ENCODE measurements around the gene SLC2A9. TPM values are rescaled to one million over a fixed set of nuclear protein-coding genes. Genes with fewer than 3 reads are reported as not detected.

Gene SLC2A9
- total and polyA plus RNA-seq, 2 of the 8 experiments (the other 6 are each of a cell fraction or from before 2014, with no cell fraction given): 0.20 to 0.26 TPM

DNA sequence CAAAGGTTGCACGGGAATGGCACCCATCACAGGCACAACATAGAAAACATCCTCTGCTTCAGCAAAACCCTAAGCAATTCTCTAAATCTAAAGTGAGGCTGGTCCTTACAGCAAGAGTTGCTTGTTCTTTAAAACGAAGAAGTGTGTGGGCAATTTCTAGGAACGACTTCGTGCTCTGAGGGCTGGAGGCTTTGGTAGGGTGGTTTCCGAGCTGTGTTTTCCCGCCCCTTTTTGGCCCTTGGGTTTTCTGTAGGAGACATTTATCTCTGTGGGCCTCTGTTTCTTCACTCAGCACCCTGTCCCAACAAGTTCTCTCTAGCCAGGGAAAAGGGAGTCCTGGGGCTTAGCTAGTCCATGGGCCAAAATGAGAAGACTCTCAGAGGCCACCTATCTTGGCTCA is 84.2 kb downstream of the SLC2A9 start:
- no peak overlapping the region for H2AK5ac ChIP-seq (ENCODE audit: low read depth, low read length)
- H3K56ac ChIP-seq (replicated peaks; ENCODE audit: insufficient read length, low read depth, low read length): no peak overlapping the region
- H2BK5ac ChIP-seq (ENCODE audit: low read depth, low read length): 0 out of 2 replicates have a peak overlapping the region, but pooled peaks have one; percentile 48
- H3K79me2 ChIP-seq (ENCODE audit: control insufficient read depth in 1 of 2, insufficient read depth in 2 of 2, low read length in 2 of 2): no peaks in the 10 kb centered on the region
- no peaks in the 10 kb centered on the region for H3K9me3 ChIP-seq (ENCODE audit: insufficient read depth in 2 of 2, low read depth in 1 of 2, low read length in 1 of 2)
- no peak overlapping the region for H3K4me2 ChIP-seq (ENCODE audit: insufficient read depth in 1 of 2, low read depth in 2 of 2, low read length in 2 of 2)
- no peak overlapping the region for H4K5ac ChIP-seq (ENCODE audit: insufficient read length, low read depth, low read length)
- H3K4me3 ChIP-seq (ENCODE audit: extremely low read depth in 1 of 4, insufficient read depth in 2 of 4, low read depth in 3 of 4, low read length in 4 of 4): no peak overlapping the region
- no peaks in the 10 kb centered on the region for H3K79me1 ChIP-seq (ENCODE audit: low read depth, low read length)
- H3K23me2 ChIP-seq (ENCODE audit: low read depth, low read length): no peaks in the 10 kb centered on the region
- CTCF ChIA-PET (ENCODE audit: partially characterized antibody): interaction anchor here (0.9 to 2.0 kb wide), 4 partner anchors 38 to 232 kb away, joined by 3 to 8 read pairs (median 4); no protein-coding TSS in a partner anchor
- no peak overlapping the region for H4K91ac ChIP-seq (replicated peaks; ENCODE audit: insufficient read length, low read length)
- H2BK20ac ChIP-seq (ENCODE audit: low read length): 0 out of 2 replicates have a peak overlapping the region, but pooled peaks have one; percentile 36
- no peak overlapping the region for H4K8ac ChIP-seq (ENCODE audit: extremely low read depth, insufficient read depth, low read length)
- no peak overlapping the region for H3K27ac ChIP-seq (ENCODE audit: low read depth, low read length)
- H2BK15ac ChIP-seq (ENCODE audit: low read length): no peak overlapping the region
- POLR2A ChIA-PET (ENCODE audit: partially characterized antibody): no interaction called here
- H3K4ac ChIP-seq (replicated peaks; ENCODE audit: insufficient read length, low read depth, low read length): no peak overlapping the region
- H3K23ac ChIP-seq (ENCODE audit: insufficient read length): no peak overlapping the region
- TF ChIP-seq, protein P1, sequence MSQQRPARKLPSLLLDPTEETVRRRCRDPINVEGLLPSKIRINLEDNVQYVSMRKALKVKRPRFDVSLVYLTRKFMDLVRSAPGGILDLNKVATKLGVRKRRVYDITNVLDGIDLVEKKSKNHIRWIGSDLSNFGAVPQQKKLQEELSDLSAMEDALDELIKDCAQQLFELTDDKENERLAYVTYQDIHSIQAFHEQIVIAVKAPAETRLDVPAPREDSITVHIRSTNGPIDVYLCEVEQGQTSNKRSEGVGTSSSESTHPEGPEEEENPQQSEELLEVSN (IDR thresholded peaks at IDR 0.05): peak; percentile 69
- no peak for TF ChIP-seq CBX5 (IDR thresholded peaks at IDR 0.05; ENCODE audit: low read depth, low read length)
- H3K9ac ChIP-seq (replicated peaks in 1 of 4; ENCODE audit: extremely low read depth in 1 of 4, low read depth in 3 of 4, low read length in 3 of 4): no peak overlapping the region
- WGBS, 2 experiments (ENCODE audit: extremely low coverage in 1 of 2, insufficient coverage in 1 of 2, insufficient read length in 1 of 2, insufficient replicate concordance in 2 of 2, low coverage in 1 of 2, low lambda C conversion rate in 2 of 2, missing lambda C conversion rate in 1 of 2): 87% methylated on average over 6 of the region's 6 CpGs; no CpG with 5 or more reads in 1 of the 2 experiments
- DNase-seq (ENCODE audit: low read depth in 1 of 2, low spot score in 2 of 2): no peak
- no peak overlapping the region for H3K14ac ChIP-seq (ENCODE audit: insufficient read length)
- no peaks in the 10 kb centered on the region for H4K20me1 ChIP-seq (replicated peaks in 1 of 2; ENCODE audit: control insufficient read depth in 1 of 2, insufficient read depth in 2 of 2, low read length in 2 of 2)
- H3K27me3 ChIP-seq (replicated peaks in 1 of 4; ENCODE audit: control insufficient read depth in 3 of 4, extremely low read depth in 1 of 4, insufficient read depth in 3 of 4, low read length in 3 of 4): no peaks in the 10 kb centered on the region
- H3K36me3 ChIP-seq (ENCODE audit: control insufficient read depth in 2 of 4, insufficient read depth in 4 of 4, low read length in 3 of 4): no peaks in the 10 kb centered on the region
- H3K4me1 ChIP-seq (replicated peaks in 1 of 4; ENCODE audit: control insufficient read depth in 3 of 4, insufficient read depth in 4 of 4, low read length in 3 of 4): peaks cover 2 to 11% (median 8%) of the 10 kb centered on the region in 4 experiments; a peak in 6 of 7 replicates
- no peak overlapping the region for H2BK12ac ChIP-seq (ENCODE audit: low read depth, low read length)
- H3K18ac ChIP-seq (ENCODE audit: extremely low read depth, low read length): no peak overlapping the region
- no peak overlapping the region for H2AFZ ChIP-seq (ENCODE audit: low read length)
- no peak overlapping the region for H2BK120ac ChIP-seq (replicated peaks; ENCODE audit: low read depth, low read length)
- FAIRE-seq: no peak
